AG08396 (cell line): Measurements from ENCODE around the gene DHX32.
A peak's percentile ranks its signal among the peaks of the same experiment; 100 is the strongest.
"Not testable (repeated sequence)": the region's sequence is repeated elsewhere in the genome, so short reads cannot be mapped to it uniquely, and the experiment has no call there.

Experiments used
- DNase-seq: peaks from one replicate; pipeline ENCODE4 v3.0.0; 2012; ENCODE audit warnings: low spot score, mixed read lengths

The DHX32 gene

GRCh38 chr10:125881192-125881591, at the start of gene DHX32:
Gene DHX32, minus strand, starts transcription at chr10:125881292. Its CDS starts 468 bp downstream, at chr10:125880824.
- DNase-seq = no peak

- DNase-seq = no peak
Observed at GRCh38 chr10:125929618-125930017, 48.5 kb upstream of the DHX32 start.

GRCh38 chr10:125928928-125929585, 48.0 kb upstream of the DHX32 start:
- no peak for DNase-seq

GRCh38 chr10:125927265-125927664, 46.2 kb upstream of the DHX32 start:
- not testable (repeated sequence) for DNase-seq

- DNase-seq = no peak
Observed at GRCh38 chr10:125926247-125926646, 45.2 kb upstream of the DHX32 start.

GRCh38 chr10:125925262-125925834, 44.3 kb upstream of the DHX32 start:
- no peak for DNase-seq

GRCh38 chr10:125921643-125922306, 40.7 kb upstream of the DHX32 start:
- not testable (repeated sequence) for DNase-seq

GRCh38 chr10:125917704-125918361, 36.7 kb upstream of the DHX32 start:
- DNase-seq = not testable (repeated sequence)

GRCh38 chr10:125916977-125917376, 35.9 kb upstream of the DHX32 start:
- DNase-seq = no peak

- not testable (repeated sequence) for DNase-seq
Observed at GRCh38 chr10:125913277-125913676, 32.2 kb upstream of the DHX32 start.

- DNase-seq = no peak
Observed at GRCh38 chr10:125911990-125912389, 30.9 kb upstream of the DHX32 start.

- DNase-seq = no peak
Observed at GRCh38 chr10:125911145-125911544, 30.1 kb upstream of the DHX32 start.

- not testable (repeated sequence) for DNase-seq
Observed at GRCh38 chr10:125909491-125909890, 28.4 kb upstream of the DHX32 start.

GRCh38 chr10:125908813-125909212, 27.7 kb upstream of the DHX32 start:
- DNase-seq = not testable (repeated sequence)

- DNase-seq = not testable (repeated sequence)
Observed at GRCh38 chr10:125907598-125907997, 26.5 kb upstream of the DHX32 start.

- DNase-seq = not testable (repeated sequence)
Observed at GRCh38 chr10:125905069-125905994, 24.2 kb upstream of the DHX32 start.

- DNase-seq = not testable (repeated sequence)
Observed at GRCh38 chr10:125903135-125903640, 22.1 kb upstream of the DHX32 start.

- not testable (repeated sequence) for DNase-seq
Observed at GRCh38 chr10:125900963-125901362, 19.9 kb upstream of the DHX32 start.

GRCh38 chr10:125897317-125897716, 16.2 kb upstream of the DHX32 start:
- DNase-seq = not testable (repeated sequence)

- DNase-seq = peak; percentile 81
Observed at GRCh38 chr10:125896088-125896934, 15.2 kb upstream of the DHX32 start, which contains the start of gene FANK1. Gene FANK1, plus strand, starts transcription at chr10:125896564. Its CDS starts 79 bp downstream, at chr10:125896643.
